22Rv1 (cell line): ENCODE data around the gene UBB.

Source experiments
- ZFX ChIP-seq: fragments of 450-650 bp; IDR thresholded peaks from 2 replicates; pipeline ENCODE4 v1.6.1; 2017; ENCODE audit warnings: antibody characterized with exemption, borderline replicate concordance
- TF ChIP-seq, protein P1 (sequence below): fragments of 450-650 bp; IDR thresholded peaks from 2 replicates; pipeline ENCODE4 v1.5.1; 2017; ENCODE audit warnings: mild to moderate bottlenecking

DNA sequence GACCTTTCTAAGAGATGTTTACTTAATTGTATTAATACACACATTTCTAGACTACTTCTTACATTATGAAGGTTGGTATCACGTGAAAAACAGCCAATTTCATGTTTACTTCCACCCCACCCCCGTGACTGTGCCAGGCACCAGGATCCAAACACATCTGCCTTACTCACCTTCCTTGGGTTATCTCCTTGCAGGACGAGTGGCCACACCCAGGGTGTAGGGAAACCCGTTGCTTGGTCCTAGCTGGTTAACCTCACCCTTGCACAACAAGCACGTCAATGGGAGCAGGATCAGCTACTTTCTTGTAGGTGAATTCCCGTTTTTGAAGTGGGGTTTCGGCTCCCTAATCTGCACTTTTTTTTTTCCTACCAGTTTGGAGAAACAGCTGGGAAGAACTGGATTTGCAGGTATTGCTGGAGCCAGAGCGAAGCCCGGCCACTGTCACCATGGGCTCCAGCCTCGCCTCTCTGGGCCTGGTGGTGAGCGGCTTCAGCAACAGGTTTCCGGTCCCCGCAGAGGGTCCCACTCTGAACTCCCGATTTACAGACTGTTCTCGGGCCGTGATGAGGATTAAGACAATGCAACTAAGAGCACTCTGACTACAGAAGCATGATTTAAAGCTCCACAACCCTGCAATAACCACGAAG, 2.1 kb upstream of the UBB start:
- TF ChIP-seq, protein P1, sequence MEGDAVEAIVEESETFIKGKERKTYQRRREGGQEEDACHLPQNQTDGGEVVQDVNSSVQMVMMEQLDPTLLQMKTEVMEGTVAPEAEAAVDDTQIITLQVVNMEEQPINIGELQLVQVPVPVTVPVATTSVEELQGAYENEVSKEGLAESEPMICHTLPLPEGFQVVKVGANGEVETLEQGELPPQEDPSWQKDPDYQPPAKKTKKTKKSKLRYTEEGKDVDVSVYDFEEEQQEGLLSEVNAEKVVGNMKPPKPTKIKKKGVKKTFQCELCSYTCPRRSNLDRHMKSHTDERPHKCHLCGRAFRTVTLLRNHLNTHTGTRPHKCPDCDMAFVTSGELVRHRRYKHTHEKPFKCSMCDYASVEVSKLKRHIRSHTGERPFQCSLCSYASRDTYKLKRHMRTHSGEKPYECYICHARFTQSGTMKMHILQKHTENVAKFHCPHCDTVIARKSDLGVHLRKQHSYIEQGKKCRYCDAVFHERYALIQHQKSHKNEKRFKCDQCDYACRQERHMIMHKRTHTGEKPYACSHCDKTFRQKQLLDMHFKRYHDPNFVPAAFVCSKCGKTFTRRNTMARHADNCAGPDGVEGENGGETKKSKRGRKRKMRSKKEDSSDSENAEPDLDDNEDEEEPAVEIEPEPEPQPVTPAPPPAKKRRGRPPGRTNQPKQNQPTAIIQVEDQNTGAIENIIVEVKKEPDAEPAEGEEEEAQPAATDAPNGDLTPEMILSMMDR = no peak
- TF ChIP-seq ZFX = no peak
